Right lobe of liver (tissue), 6 donors: ENCODE data around the gene ADAM20. TPM values are rescaled to one million over a fixed set of nuclear protein-coding genes. Genes with fewer than 3 reads are reported as not detected.

Experiments
- ATAC-seq, 4 donors: fragments of 200-7000 bp; cut with Tn5 transposase; one replicate each; pipeline ENCODE4 v1.9.1; 2020; ENCODE audit warnings: mild to moderate bottlenecking in 4 of 4, moderate library complexity in 4 of 4
- DNase-seq, 3 donors: peaks; one replicate each; pipeline ENCODE4 v3.0.0-alpha.2; 2020
- H3K27ac ChIP-seq, 3 donors: fragments of 200-600 bp; one replicate each; pipeline ENCODE4 v1.8.0; 2022
- H3K27me3 ChIP-seq, 2 donors: fragments of 200-600 bp; one replicate each; pipeline ENCODE4 v1.8.0; 2022
- H3K36me3 ChIP-seq, 4 donors: fragments of 200-600 bp; sonication (generic) in 1 of 4; one replicate each; pipeline versions ENCODE4 v1.5.1 to v1.8.0; 2017 to 2022; ENCODE audit warnings: control low read depth in 1 of 4
- H3K4me1 ChIP-seq, 4 donors: fragments of 200-600 bp; sonication (generic) in 1 of 4; one replicate each; pipeline versions ENCODE4 v1.5.1 to v1.8.0; 2017 to 2022; ENCODE audit warnings: control low read depth in 1 of 4
- H3K4me3 ChIP-seq, 3 donors: fragments of 200-600 bp; one replicate each; pipeline ENCODE4 v1.8.0; 2022
- H3K9me3 ChIP-seq, 4 donors: fragments of 200-600 bp; sonication (generic) in 1 of 4; one replicate each; pipeline versions ENCODE4 v1.5.1 to v1.8.0; 2017 to 2022; ENCODE audit warnings: control low read depth in 1 of 4
- POLR2A ChIP-seq: fragments of 450-650 bp; IDR thresholded peaks from one replicate; pipeline ENCODE4 v1.6.1; 2017; ENCODE audit warnings: antibody characterized with exemption, mild to moderate bottlenecking
- WGBS: methylation state at CpG from one replicate; pipeline ENCODE4 v1.1.6; 2018; ENCODE audit warnings: low coverage, low lambda C conversion rate; ENCODE audit not compliant: insufficient coverage; ENCODE audit errors: missing lambda C conversion rate; 5-methylcytosine and 5-hydroxymethylcytosine counted together
- intact Hi-C, 2 donors: fragments of 100-400 bp; cut with DNase I; formaldehyde crosslinking; loops; one replicate each; pipeline versions ENCODE4 v1.11.2 to v1.14.1; 2022
- total RNA-seq, 6 experiments: library from RNA; depleted of rRNA in 2 of 6; stranded (reverse); fragments of >200 nt in 2 of 6; fragmentation: NEBNext Ultra II Directional in 3 of 6; extraction: Animal tissue kit (Norgen Biotek cat#: 25700) in 3 of 6; gene quantifications; one replicate each; pipeline versions ENCODE4 v1.1.0 to v1.2.4, GENCODE V29; 2016 to 2023
- TF ChIP-seq, protein P1 (sequence below), 4 donors: fragments of 200-600 bp in 3 of 4; fragments of 450-650 bp in 1 of 4; IDR thresholded peaks; one replicate each; pipeline versions ENCODE4 v1.5.1 to v1.8.0; 2016 to 2022; ENCODE audit warnings: antibody characterized with exemption in 4 of 4, mild to moderate bottlenecking in 2 of 4
- donor health status: DM: no; HTN: yes; CAD: no.
- donor health status: DM: no; HTN: no; CAD: no.
- donor health status: DM: no; HTN: no; CAD: no.
- donor health status: DM: no; HTN: yes; CAD: no.
- donor health status: DM: no; HTN: yes; CAD: no.

Gene ADAM20
- total RNA-seq, 6 experiments from 2014 or later = 0.35 to 2.0 (median 0.70) TPM

DNA sequence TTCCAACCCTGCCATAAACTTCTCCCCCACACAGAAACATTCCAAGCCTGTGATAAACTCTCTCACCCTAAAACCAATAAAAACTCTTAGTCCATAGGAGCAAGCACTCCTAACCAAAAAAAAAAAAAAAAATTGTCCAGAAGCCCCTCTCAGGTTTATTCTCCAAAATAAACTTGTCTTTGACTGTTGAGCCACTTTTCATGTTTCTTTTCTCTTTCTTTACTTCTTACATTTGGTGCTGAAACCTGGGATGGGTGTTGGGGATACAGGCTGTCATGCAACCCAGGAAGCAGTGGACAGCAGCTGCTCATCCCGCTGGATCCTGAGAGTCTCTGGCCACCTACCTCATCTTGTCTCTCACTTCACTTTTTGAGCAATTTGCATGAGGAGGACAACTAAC is 2.0 kb upstream of the ADAM20 start:
- intact Hi-C loops = no loop called here
- no peak for TF ChIP-seq POLR2A
- TF ChIP-seq, protein P1, sequence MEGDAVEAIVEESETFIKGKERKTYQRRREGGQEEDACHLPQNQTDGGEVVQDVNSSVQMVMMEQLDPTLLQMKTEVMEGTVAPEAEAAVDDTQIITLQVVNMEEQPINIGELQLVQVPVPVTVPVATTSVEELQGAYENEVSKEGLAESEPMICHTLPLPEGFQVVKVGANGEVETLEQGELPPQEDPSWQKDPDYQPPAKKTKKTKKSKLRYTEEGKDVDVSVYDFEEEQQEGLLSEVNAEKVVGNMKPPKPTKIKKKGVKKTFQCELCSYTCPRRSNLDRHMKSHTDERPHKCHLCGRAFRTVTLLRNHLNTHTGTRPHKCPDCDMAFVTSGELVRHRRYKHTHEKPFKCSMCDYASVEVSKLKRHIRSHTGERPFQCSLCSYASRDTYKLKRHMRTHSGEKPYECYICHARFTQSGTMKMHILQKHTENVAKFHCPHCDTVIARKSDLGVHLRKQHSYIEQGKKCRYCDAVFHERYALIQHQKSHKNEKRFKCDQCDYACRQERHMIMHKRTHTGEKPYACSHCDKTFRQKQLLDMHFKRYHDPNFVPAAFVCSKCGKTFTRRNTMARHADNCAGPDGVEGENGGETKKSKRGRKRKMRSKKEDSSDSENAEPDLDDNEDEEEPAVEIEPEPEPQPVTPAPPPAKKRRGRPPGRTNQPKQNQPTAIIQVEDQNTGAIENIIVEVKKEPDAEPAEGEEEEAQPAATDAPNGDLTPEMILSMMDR (IDR thresholded peaks at IDR 0.05) = no peak
- 71% methylated on average over 1 of the region's 1 CpG for WGBS
- no peaks in the 10 kb centered on the region for H3K4me1 ChIP-seq
- no peaks in the 10 kb centered on the region for H3K9me3 ChIP-seq
- no peak overlapping the region for H3K4me3 ChIP-seq
- no peaks in the 10 kb centered on the region for H3K27me3 ChIP-seq
- no peak for DNase-seq
- no peaks in the 10 kb centered on the region for H3K36me3 ChIP-seq
- H3K27ac ChIP-seq = no peak overlapping the region
- ATAC-seq = no peak

GRCh38 chr14:70530417-70530816 is 4.4 kb downstream of the ADAM20 start:
- Histone ChIP-seq H3K4me1 (no peaks in the 10 kb centered on the region), H3K27me3 (no peaks in the 10 kb centered on the region), H3K36me3 (no peaks in the 10 kb centered on the region), H3K4me3 (no peak overlapping the region), H3K9me3 (no peaks in the 10 kb centered on the region), H3K27ac (no peak overlapping the region)
- DNase-seq (no peak), ATAC-seq (no peak)
- WGBS = 100% methylated on average over 2 of the region's 2 CpGs
- TF ChIP-seq POLR2A = no peak
- intact Hi-C loops = no loop called here

DNA sequence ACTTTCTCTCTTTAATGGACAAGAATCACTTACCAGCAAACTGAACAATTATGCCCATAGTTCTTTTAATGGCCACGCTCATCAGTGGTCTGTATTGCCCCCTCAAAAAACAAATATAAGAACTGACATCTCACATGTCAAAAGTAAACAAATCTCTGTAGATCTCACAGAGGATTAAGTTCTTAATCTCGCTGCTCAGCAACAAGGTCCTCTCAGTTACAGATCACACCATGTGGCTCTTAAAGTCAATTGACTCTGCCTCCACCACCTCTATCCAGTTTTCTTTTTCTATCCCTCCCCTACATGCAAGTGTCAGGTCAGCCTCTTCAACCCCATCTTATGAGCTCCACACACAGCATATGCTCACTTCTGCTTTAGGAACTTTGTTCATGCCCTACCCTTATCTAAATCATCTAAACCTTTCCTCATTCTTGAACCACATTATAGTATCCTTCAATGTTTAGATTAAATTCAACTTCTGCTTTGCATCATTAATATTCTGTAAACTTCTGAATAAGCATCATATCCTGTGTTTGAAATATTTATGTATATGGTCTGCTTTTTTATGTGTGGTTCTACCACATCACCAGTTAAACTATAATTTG is 7.2 kb downstream of the ADAM20 start:
- H3K27me3 ChIP-seq = no peaks in the 10 kb centered on the region
- TF ChIP-seq POLR2A = no peak
- TF ChIP-seq, protein P1 (IDR thresholded peaks at IDR 0.05) = no peak

GRCh38 chr14:70525691-70526090 is 9.1 kb downstream of the ADAM20 start:
- H3K27ac ChIP-seq = no peak overlapping the region
- no peaks in the 10 kb centered on the region for H3K27me3 ChIP-seq
- no peak for DNase-seq
- no peaks in the 10 kb centered on the region for H3K36me3 ChIP-seq
- intact Hi-C loops = no loop called here
- H3K9me3 ChIP-seq = peaks cover 0 to under 1% (median 0%) of the 10 kb centered on the region in 4 donors
- no peak for TF ChIP-seq POLR2A
- TF ChIP-seq, protein P1 (IDR thresholded peaks at IDR 0.05) = no peak
- no peak for ATAC-seq
- no peak overlapping the region for H3K4me3 ChIP-seq
- H3K4me1 ChIP-seq = no peaks in the 10 kb centered on the region

More for the DNA sequence above, 7.2 kb downstream of the ADAM20 start:
- 85% methylated on average over 1 of the region's 2 CpGs for WGBS
- ATAC-seq = no peak
- Histone ChIP-seq H3K9me3 (no peaks in the 10 kb centered on the region), H3K4me3 (no peak overlapping the region), H3K4me1 (no peaks in the 10 kb centered on the region), H3K27ac (no peak overlapping the region), H3K36me3 (no peaks in the 10 kb centered on the region)
- intact Hi-C loops = no loop called here
- no peak for DNase-seq

DNA sequence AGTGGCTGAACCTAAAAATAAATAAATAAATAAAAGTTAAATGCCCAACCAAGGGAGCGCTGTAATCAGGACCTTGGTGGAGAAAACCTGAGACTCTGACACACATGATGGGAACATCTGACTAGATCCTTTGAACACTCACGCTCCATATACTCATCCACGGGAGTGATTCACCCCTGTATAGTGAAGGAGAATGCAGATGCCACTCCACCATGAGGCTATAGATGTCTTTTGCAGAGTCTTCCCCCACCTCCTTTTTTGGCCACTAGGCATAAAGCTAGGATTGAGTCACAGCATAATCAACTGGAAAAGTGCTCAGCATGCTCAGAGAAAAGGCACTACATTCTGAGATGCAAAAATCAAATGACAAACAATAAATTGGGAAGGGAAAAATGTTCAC is 19.0 kb downstream of the ADAM20 start:
- Histone ChIP-seq H3K4me3 (no peak overlapping the region), H3K27me3 (no peaks in the 10 kb centered on the region), H3K9me3 (peaks cover 0 to 4% (median 0%) of the 10 kb centered on the region in 4 donors), H3K36me3 (no peaks in the 10 kb centered on the region), H3K27ac (no peak overlapping the region), H3K4me1 (no peaks in the 10 kb centered on the region)
- TF ChIP-seq POLR2A = no peak
- no peak for DNase-seq
- 88% methylated on average over 3 of the region's 3 CpGs for WGBS
- ATAC-seq = no peak
- intact Hi-C loops = no loop called here
